Omental fat pad (tissue), 4 donors: Measurements from ENCODE around the gene CEP97. TPM values are rescaled to one million over a fixed set of nuclear protein-coding genes. Genes with fewer than 3 reads are reported as not detected.
A peak's percentile ranks its signal among the peaks of the same experiment; 100 is the strongest.
"Not testable (repeated sequence)": the region's sequence is repeated elsewhere in the genome, so short reads cannot be mapped to it uniquely, and the experiment has no call there.

Experiments used
- ATAC-seq: fragments of 150-250 bp; one replicate; pipeline ENCODE4 v1.9.1; 2016; ENCODE audit warnings: mild to moderate bottlenecking, moderate library complexity; ENCODE audit not compliant: low FRiP score
- DNase-seq: peaks from one replicate; pipeline ENCODE4 v3.0.0-alpha.2; 2019; ENCODE audit warnings: low spot score
- total RNA-seq, 4 donors: library from RNA; depleted of rRNA; stranded (reverse); fragments of >200 nt; gene quantifications; one replicate each; pipeline ENCODE4 v1.1.0, GENCODE V29; 2016
- TF ChIP-seq, protein P1 (sequence below), 3 donors: fragments of 450-650 bp; IDR thresholded peaks; one replicate each; pipeline ENCODE4 v1.5.1; 2016 to 2017; ENCODE audit warnings: antibody characterized with exemption in 3 of 3, mild to moderate bottlenecking in 3 of 3, moderate library complexity in 2 of 3

The CEP97 gene
- total RNA-seq, 4 donors from 2014 or later = 5.0 to 10.2 (median 5.3) TPM

DNA sequence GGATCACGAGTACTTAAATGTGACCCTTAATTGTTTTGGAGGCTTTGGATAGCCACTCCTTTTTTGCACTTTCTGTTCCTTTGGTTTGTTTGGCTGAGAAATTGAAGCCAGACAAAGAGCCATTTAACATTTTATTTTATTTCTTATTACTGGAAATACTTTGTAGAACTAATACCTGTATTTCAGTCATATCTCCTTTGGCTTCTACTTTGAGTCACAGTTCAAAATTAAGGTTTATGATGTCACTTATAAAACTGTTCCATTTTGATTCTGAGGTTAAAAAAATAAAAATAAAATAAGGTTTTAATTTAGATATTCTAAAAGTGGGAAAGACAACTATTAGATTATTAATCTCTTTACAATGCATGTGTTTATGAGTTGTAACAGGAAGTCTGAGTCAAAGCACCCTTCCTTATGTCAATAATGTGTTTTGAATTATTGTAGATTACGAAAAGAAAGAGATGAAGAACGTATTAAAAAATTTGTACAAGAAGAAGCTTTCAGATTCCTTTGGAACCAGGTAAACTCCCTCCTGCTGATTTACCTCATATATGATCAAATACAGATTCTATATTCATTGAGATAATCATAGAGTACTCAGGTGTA, 37.7 kb downstream of the CEP97 start:
- DNase-seq (no peak), ATAC-seq (no peak)
- TF ChIP-seq, protein P1, sequence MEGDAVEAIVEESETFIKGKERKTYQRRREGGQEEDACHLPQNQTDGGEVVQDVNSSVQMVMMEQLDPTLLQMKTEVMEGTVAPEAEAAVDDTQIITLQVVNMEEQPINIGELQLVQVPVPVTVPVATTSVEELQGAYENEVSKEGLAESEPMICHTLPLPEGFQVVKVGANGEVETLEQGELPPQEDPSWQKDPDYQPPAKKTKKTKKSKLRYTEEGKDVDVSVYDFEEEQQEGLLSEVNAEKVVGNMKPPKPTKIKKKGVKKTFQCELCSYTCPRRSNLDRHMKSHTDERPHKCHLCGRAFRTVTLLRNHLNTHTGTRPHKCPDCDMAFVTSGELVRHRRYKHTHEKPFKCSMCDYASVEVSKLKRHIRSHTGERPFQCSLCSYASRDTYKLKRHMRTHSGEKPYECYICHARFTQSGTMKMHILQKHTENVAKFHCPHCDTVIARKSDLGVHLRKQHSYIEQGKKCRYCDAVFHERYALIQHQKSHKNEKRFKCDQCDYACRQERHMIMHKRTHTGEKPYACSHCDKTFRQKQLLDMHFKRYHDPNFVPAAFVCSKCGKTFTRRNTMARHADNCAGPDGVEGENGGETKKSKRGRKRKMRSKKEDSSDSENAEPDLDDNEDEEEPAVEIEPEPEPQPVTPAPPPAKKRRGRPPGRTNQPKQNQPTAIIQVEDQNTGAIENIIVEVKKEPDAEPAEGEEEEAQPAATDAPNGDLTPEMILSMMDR (IDR thresholded peaks at IDR 0.05) = no peak

DNA sequence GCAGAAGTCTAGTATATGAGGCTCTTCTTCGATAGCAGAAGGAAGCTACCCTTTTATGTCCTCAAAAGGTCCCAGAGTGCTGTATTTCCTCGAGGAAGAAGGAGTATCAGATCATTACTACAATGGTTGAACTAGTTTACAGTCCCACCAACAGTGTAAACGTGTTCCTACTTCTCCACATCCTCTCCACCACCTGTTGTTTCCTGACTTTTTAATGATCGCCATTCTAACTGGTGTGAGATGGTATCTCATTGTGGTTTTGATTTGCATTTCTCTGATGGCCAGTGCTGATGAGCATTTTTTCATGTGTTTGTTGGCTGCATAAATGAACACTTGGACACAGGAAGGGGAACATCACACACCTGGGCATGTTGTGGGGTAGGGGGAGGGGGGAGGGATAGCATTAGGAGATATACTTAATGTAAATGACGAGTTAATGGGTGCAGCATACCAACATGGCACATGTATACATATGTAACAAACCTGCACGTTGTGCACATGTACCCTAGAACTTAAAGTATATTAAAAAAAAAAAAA, 53.4 kb downstream of the CEP97 start:
- ATAC-seq = not testable (repeated sequence)

DNA sequence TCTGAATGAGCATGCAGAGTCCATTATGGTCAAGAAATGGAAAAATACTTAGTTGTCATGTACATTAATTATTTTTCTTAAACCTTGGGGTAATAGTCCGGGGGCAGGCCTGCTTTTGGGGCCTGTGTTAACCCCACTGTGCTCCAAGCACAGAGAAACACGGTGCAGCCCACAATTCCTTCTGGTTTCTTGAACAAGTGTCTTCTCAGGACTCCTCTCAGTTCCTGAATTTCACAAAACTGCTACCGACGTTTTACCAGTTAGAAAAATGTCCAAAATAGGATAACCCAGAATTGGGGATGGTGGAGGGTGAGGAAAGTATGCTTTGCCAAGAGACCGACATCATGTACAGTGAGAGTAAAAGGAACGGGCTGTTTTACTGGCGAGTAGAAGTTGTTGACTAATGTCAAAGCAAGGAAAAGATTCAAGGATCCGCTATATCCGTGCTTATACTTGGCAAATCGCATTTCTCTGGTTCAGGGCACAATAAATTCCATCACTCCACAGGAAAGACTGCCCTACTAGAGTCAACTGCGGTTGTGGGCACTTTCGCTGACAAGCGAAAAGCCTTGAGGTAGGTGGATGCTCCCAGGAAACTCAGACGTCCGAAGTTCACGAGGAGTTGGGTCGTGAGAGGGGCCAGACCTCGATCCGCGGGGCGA, 54.1 kb downstream of the CEP97 start:
- TF ChIP-seq, protein P1 (IDR thresholded peaks at IDR 0.05) = no peak
- no peak for DNase-seq
- ATAC-seq = no peak

More for the DNA sequence above, 53.4 kb downstream of the CEP97 start:
- not testable (repeated sequence) for DNase-seq

DNA sequence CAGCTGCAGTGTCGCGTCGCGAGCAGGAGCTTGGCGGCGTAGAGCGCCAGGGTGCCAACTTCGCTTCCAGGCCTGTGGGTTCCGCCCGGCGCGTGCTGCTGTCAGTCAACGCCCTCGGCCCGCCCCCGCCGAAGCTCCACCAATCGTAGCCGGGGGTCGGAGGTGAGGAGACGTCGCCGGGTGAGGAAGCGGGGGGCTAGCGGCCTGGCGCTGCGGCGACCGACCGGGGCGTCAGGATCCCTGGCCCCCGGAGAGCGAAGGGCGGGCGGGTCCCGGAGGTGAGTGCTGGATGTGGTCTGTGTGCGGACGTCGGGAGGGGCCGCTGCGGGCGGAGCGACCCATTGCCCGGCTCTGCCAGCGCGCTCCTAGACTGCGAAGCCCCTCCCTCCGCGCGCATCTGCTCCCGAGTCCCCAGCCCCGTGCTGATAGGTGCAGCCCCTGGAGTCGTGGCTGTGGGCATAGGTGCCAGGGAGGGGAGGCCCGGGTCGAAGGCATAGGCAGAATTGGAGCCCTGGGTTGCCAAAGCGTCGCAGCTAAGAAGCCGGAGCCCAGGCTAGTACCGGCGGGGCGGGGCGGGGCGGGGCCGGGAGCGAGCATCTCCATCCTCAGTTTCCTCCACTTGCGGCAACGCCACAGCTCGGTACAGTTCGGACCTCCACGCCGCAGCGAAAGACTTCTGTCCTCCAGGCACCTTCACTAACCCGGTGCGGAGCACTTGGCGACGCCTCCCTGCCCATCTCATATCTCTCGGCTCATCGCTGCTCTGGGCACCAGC, 54.8 kb downstream of the CEP97 start, which contains the start of gene NXPE3:
Gene NXPE3, plus strand, starts transcription at position 165 of the 775 bp plus-strand sequence. CDS start 6,386 bp downstream, outside the sequence.
- TF ChIP-seq, protein P1 (IDR thresholded peaks at IDR 0.05) = no peak
- ATAC-seq = peak; percentile 96
- DNase-seq = peak; percentile 82

DNA sequence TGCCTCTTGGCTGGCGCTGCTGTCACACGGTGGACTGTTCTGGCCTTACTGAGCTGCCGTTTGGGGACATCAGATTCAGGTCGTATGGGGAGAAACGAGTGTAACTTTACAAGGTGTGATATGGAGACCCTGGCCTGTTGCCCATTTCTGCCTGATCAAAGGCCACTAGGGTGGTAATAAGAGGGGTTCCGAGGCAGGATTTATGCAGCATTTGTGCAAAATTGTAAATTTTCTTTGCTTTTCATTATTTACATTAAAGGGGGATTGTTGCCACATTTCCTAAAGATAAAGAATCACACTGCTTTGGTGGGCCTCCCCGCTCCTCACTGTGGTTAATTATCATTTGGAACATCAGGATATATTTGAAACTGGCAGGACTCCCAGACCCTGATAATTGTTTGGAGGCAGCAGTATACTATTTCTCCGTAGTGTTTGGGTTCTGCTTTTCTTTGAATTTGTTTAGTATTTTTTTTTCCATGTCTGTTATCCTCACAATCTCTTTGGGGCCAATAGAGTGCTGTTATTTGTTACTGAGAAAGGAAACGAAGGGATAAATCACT, 55.5 kb downstream of the CEP97 start:
- DNase-seq = no peak
- ATAC-seq = no peak
- TF ChIP-seq, protein P1 (IDR thresholded peaks at IDR 0.05) = no peak

DNA sequence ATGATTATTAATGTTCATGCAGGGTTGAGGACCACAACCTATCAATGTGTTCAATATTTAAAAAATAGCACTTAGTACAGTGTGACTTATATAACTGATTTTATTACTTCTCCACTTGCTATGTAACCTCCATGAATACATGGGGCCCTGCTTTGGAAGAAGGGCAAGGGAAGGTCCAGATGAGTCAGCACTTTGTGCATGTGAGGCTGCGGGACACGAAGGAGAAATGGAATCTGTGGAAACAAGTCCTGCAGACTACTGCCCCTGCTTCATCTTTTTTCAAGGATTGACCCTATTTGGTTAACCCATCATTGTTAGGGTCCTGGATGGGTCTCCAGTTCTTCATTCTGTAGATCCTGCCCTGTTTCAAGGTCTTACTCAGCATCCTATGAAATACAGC, 56.2 kb downstream of the CEP97 start:
- DNase-seq = no peak
- ATAC-seq = no peak
- TF ChIP-seq, protein P1 (IDR thresholded peaks at IDR 0.05) = no peak

DNA sequence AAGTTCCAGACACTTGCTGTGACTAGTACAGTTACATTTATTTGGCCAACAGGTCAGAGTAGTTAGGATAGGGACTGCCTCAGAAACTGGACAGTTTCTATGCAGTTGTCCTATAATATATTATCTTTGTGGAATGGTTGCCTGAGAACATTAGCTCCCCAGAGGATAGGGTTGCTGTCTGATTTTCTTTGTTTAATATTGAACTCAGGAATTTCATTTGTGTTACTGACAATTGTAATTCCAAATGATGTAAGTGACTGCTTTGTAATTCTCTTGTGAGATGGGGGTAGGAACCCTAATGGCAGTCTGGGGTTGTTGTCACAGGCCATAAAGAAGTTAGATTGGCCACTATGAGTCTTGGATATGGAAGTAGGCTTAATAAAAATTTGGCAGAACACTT, 56.8 kb downstream of the CEP97 start:
- ATAC-seq (no peak), DNase-seq (no peak)
- TF ChIP-seq, protein P1 (IDR thresholded peaks at IDR 0.05) = no peak
